Vagina (tissue), 2 donors: ENCODE results near the gene OTUB1. TPM values are rescaled to one million over a fixed set of nuclear protein-coding genes. Genes with fewer than 3 reads are reported as not detected.

Experiments
- DNase-seq, 2 donors: peaks; one replicate each; pipeline ENCODE4 v3.0.0-alpha.2; 2017; ENCODE audit errors: extremely low spot score in 2 of 2
- H3K27ac ChIP-seq: fragments of 200-600 bp; sonication (generic); one replicate; pipeline ENCODE4 v1.5.1; 2019
- H3K27me3 ChIP-seq: fragments of 200-600 bp; sonication (generic); one replicate; pipeline ENCODE4 v1.5.1; 2019
- H3K36me3 ChIP-seq, 2 donors: fragments of 200-600 bp; sonication (generic); one replicate each; pipeline ENCODE4 v1.5.1; 2017 to 2019
- H3K4me1 ChIP-seq: fragments of 200-600 bp; sonication (generic); one replicate; pipeline ENCODE4 v1.5.1; 2019
- H3K4me3 ChIP-seq, 2 donors: fragments of 200-600 bp; sonication (generic); 1 replicate in 1 of 2; 2 replicates in 1 of 2; pipeline ENCODE4 v1.5.1; 2016 to 2019
- H3K9me3 ChIP-seq: fragments of 200-600 bp; sonication (generic); one replicate; pipeline ENCODE4 v1.5.1; 2019
- CTCF ChIP-seq, 3 experiments: fragments of 450-650 bp in 2 of 3; fragments of 200-600 bp in 1 of 3; sonication (generic) in 1 of 3; IDR thresholded peaks; one replicate each; pipeline ENCODE4 v1.5.1; 2017 to 2019; ENCODE audit warnings: antibody characterized with exemption in 3 of 3, mild to moderate bottlenecking in 2 of 3, moderate library complexity in 2 of 3
- POLR2A ChIP-seq, 2 donors: fragments of 450-650 bp; IDR thresholded peaks; one replicate each; pipeline ENCODE4 v1.6.1; 2017; ENCODE audit warnings: antibody characterized with exemption in 2 of 2, mild to moderate bottlenecking in 2 of 2, moderate library complexity in 2 of 2
- POLR2AphosphoS5 ChIP-seq, 2 donors: sonication (generic); formaldehyde crosslinking; IDR thresholded peaks; one replicate each; pipeline ENCODE4 v1.9.0; 2017; ENCODE audit warnings: antibody characterized with exemption in 2 of 2, mild to moderate bottlenecking in 2 of 2, low read depth in 1 of 2; ENCODE audit not compliant: insufficient read depth in 1 of 2
- intact Hi-C: fragments of 100-400 bp; cut with DNase I; formaldehyde crosslinking; loops from one replicate; pipeline ENCODE4 v1.15.1; 2023
- total RNA-seq: library from RNA; depleted of rRNA; stranded (reverse); fragments of >200 nt; gene quantifications from one replicate; pipeline ENCODE4 v1.2.3, GENCODE V29; 2016

Gene OTUB1
- total RNA-seq, 1 donor from 2014 or later: 85.0 TPM

GRCh38 chr11:63998558-63999348 is 12.5 kb downstream of the OTUB1 start:
- TF ChIP-seq POLR2AphosphoS5 (IDR thresholded peaks at IDR 0.05; ENCODE audit: insufficient read depth in 1 of 2, low read depth in 1 of 2) (no peak), CTCF (IDR thresholded peaks at IDR 0.05) (no peak), POLR2A (IDR thresholded peaks at IDR 0.05) (no peak)
- DNase-seq: no peak
- H3K27ac ChIP-seq: no peak overlapping the region
- no peaks in the 10 kb centered on the region for H3K27me3 ChIP-seq
- H3K4me3 ChIP-seq: peak overlapping the region; percentile 17 to 41
- H3K4me1 ChIP-seq: peaks cover 44% of the 10 kb centered on the region
- H3K9me3 ChIP-seq: no peaks in the 10 kb centered on the region
- intact Hi-C loops: no loop called here
- H3K36me3 ChIP-seq: peaks cover 0 to 33% of the 10 kb centered on the region in 2 donors

GRCh38 chr11:63999349-64000025 is 13.2 kb downstream of the OTUB1 start:
- DNase-seq: no peak
- H3K27ac ChIP-seq: peak overlapping the region; percentile 54

GRCh38 chr11:64000026-64000739 is 13.9 kb downstream of the OTUB1 start:
- Histone ChIP-seq H3K36me3 (peaks cover 0 to 31% of the 10 kb centered on the region in 2 donors), H3K9me3 (no peaks in the 10 kb centered on the region), H3K4me3 (peak overlapping the region; percentile 17 to 41), H3K4me1 (peaks cover 44% of the 10 kb centered on the region), H3K27ac (peak overlapping the region; percentile 54), H3K27me3 (no peaks in the 10 kb centered on the region)
- intact Hi-C loops: loop anchor here (1.0 kb wide), 1 partner anchor 148 kb away; no protein-coding TSS in a partner anchor
- no peak for TF ChIP-seq POLR2AphosphoS5 (IDR thresholded peaks at IDR 0.05; ENCODE audit: insufficient read depth in 1 of 2, low read depth in 1 of 2)
- TF ChIP-seq CTCF (IDR thresholded peaks at IDR 0.05): peak; percentile 76 to 86 (median 85)
- DNase-seq: no peak

More at GRCh38 chr11:63999349-64000025, 13.2 kb downstream of the OTUB1 start:
- H3K4me1 ChIP-seq: peaks cover 44% of the 10 kb centered on the region
- intact Hi-C loops: loop anchor here (1.0 kb wide), 1 partner anchor 149 kb away; no protein-coding TSS in a partner anchor
- H3K27me3 ChIP-seq: no peaks in the 10 kb centered on the region
- TF ChIP-seq POLR2AphosphoS5 (IDR thresholded peaks at IDR 0.05; ENCODE audit: insufficient read depth in 1 of 2, low read depth in 1 of 2): peak; percentile 38 to 45
- TF ChIP-seq CTCF (IDR thresholded peaks at IDR 0.05): no peak
- no peaks in the 10 kb centered on the region for H3K9me3 ChIP-seq
- peak overlapping the region; percentile 17 to 41 for H3K4me3 ChIP-seq
- peaks cover 0 to 33% of the 10 kb centered on the region in 2 donors for H3K36me3 ChIP-seq

GRCh38 chr11:64000740-64001483 is 14.7 kb downstream of the OTUB1 start:
- H3K9me3 ChIP-seq: no peaks in the 10 kb centered on the region
- H3K36me3 ChIP-seq: peaks cover 0 to 24% of the 10 kb centered on the region in 2 donors
- intact Hi-C loops: loop anchor here (1.0 kb wide), 1 partner anchor 147 kb away; no protein-coding TSS in a partner anchor
- DNase-seq: no peak
- TF ChIP-seq POLR2AphosphoS5 (IDR thresholded peaks at IDR 0.05; ENCODE audit: insufficient read depth in 1 of 2, low read depth in 1 of 2) (no peak), CTCF (IDR thresholded peaks at IDR 0.05) (peak in 1 of 3 experiments; percentile 12), POLR2A (IDR thresholded peaks at IDR 0.05) (no peak)
- H3K4me1 ChIP-seq: peaks cover 44% of the 10 kb centered on the region
- H3K27ac ChIP-seq: no peak overlapping the region
- H3K4me3 ChIP-seq: peak overlapping the region; percentile 17 to 41
- no peaks in the 10 kb centered on the region for H3K27me3 ChIP-seq
